Mononuclear cell (primary cell): ENCODE data around the gene TIMELESS. TPM values are rescaled to one million over a fixed set of nuclear protein-coding genes. Genes with fewer than 3 reads are reported as not detected.
"Not testable (repeated sequence)": the region's sequence is repeated elsewhere in the genome, so short reads cannot be mapped to it uniquely, and the experiment has no call there.

ENCODE experiments used
- H3K27me3 ChIP-seq: 2 replicates; pipeline ENCODE4 v1.6.0; 2011; ENCODE audit warnings: low read length, control low read depth; ENCODE audit not compliant: insufficient read depth
- H3K4me1 ChIP-seq: 2 replicates; pipeline ENCODE4 v1.5.1; 2011; ENCODE audit warnings: mild to moderate bottlenecking, low read length, control low read depth; ENCODE audit not compliant: insufficient read depth
- H3K4me3 ChIP-seq: 2 replicates; pipeline ENCODE4 v1.5.1; 2011; ENCODE audit warnings: mild to moderate bottlenecking, low read length, moderate library complexity
- H3K9me3 ChIP-seq: 2 replicates; pipeline ENCODE4 v1.5.1; 2011; ENCODE audit warnings: low read depth, mild to moderate bottlenecking, control low read depth, low read length
- total RNA-seq: library from RNA; depleted of rRNA; stranded (reverse); fragments of >200 nt; gene quantifications from one replicate; pipeline ENCODE4 v1.2.3, GENCODE V29; 2012

TIMELESS gene
- total RNA-seq, 1 donor, result 1.3 TPM

- not testable (repeated sequence) for H3K4me3 ChIP-seq
Observed at GRCh38 chr12:56401125-56401524, 48.1 kb downstream of the TIMELESS start.

GRCh38 chr12:56399466-56399865, 49.8 kb downstream of the TIMELESS start:
- H3K4me1 ChIP-seq, H3K27me3 ChIP-seq, H3K9me3 ChIP-seq, H3K4me3 ChIP-seq: not testable (repeated sequence)

More at GRCh38 chr12:56401125-56401524, 48.1 kb downstream of the TIMELESS start:
- H3K9me3 ChIP-seq, H3K4me1 ChIP-seq, H3K27me3 ChIP-seq: not testable (repeated sequence)

GRCh38 chr12:56398324-56398723, 50.9 kb downstream of the TIMELESS start:
- H3K27me3 ChIP-seq, result no peaks in the 10 kb centered on the region
- H3K9me3 ChIP-seq, result no peaks in the 10 kb centered on the region
- H3K4me1 ChIP-seq, result no peaks in the 10 kb centered on the region
- no peak overlapping the region for H3K4me3 ChIP-seq

- Histone ChIP-seq H3K9me3 (no peaks in the 10 kb centered on the region), H3K4me3 (no peak overlapping the region), H3K27me3 (no peaks in the 10 kb centered on the region), H3K4me1 (no peaks in the 10 kb centered on the region)
Observed at GRCh38 chr12:56392331-56392730, 56.9 kb downstream of the TIMELESS start.

GRCh38 chr12:56391721-56392120, 57.5 kb downstream of the TIMELESS start:
- no peaks in the 10 kb centered on the region for H3K9me3 ChIP-seq
- H3K4me1 ChIP-seq, result no peaks in the 10 kb centered on the region
- no peaks in the 10 kb centered on the region for H3K27me3 ChIP-seq
- no peak overlapping the region for H3K4me3 ChIP-seq

- Histone ChIP-seq H3K4me3 (no peak overlapping the region), H3K9me3 (no peaks in the 10 kb centered on the region), H3K27me3 (no peaks in the 10 kb centered on the region), H3K4me1 (no peaks in the 10 kb centered on the region)
Observed at GRCh38 chr12:56389412-56389811, 59.8 kb downstream of the TIMELESS start.

GRCh38 chr12:56387152-56387736, 62.0 kb downstream of the TIMELESS start:
- Histone ChIP-seq H3K27me3 (no peaks in the 10 kb centered on the region), H3K9me3 (no peaks in the 10 kb centered on the region), H3K4me3 (no peak overlapping the region), H3K4me1 (no peaks in the 10 kb centered on the region)

- H3K4me3 ChIP-seq, result no peak overlapping the region
- no peaks in the 10 kb centered on the region for H3K27me3 ChIP-seq
- H3K9me3 ChIP-seq, result no peaks in the 10 kb centered on the region
- H3K4me1 ChIP-seq, result no peaks in the 10 kb centered on the region
Observed at GRCh38 chr12:56385873-56386272, 63.4 kb downstream of the TIMELESS start.

- H3K4me1 ChIP-seq, result no peaks in the 10 kb centered on the region
- no peak overlapping the region for H3K4me3 ChIP-seq
- H3K9me3 ChIP-seq, result no peaks in the 10 kb centered on the region
- no peaks in the 10 kb centered on the region for H3K27me3 ChIP-seq
Observed at GRCh38 chr12:56382611-56383010, 66.6 kb downstream of the TIMELESS start.

GRCh38 chr12:56377989-56378316, 71.3 kb downstream of the TIMELESS start:
- Histone ChIP-seq H3K9me3 (no peaks in the 10 kb centered on the region), H3K27me3 (no peaks in the 10 kb centered on the region), H3K4me1 (peaks cover 35% of the 10 kb centered on the region), H3K4me3 (no peak overlapping the region)

GRCh38 chr12:56377310-56377988, 71.8 kb downstream of the TIMELESS start:
- Histone ChIP-seq H3K9me3 (no peaks in the 10 kb centered on the region), H3K27me3 (no peaks in the 10 kb centered on the region), H3K4me3 (no peak overlapping the region), H3K4me1 (peaks cover 35% of the 10 kb centered on the region)

GRCh38 chr12:56375598-56376434, 73.4 kb downstream of the TIMELESS start:
- H3K27me3 ChIP-seq, result no peaks in the 10 kb centered on the region
- peaks cover 35% of the 10 kb centered on the region for H3K4me1 ChIP-seq
- H3K4me3 ChIP-seq, result no peak overlapping the region
- no peaks in the 10 kb centered on the region for H3K9me3 ChIP-seq

GRCh38 chr12:56374726-56375597, 74.3 kb downstream of the TIMELESS start:
- Histone ChIP-seq H3K4me3 (no peak overlapping the region), H3K27me3 (no peaks in the 10 kb centered on the region), H3K4me1 (peaks cover 35% of the 10 kb centered on the region), H3K9me3 (no peaks in the 10 kb centered on the region)

GRCh38 chr12:56373515-56373914, 75.7 kb downstream of the TIMELESS start:
- H3K4me3 ChIP-seq, result no peak overlapping the region
- H3K4me1 ChIP-seq, result peaks cover 35% of the 10 kb centered on the region
- H3K27me3 ChIP-seq, result no peaks in the 10 kb centered on the region
- no peaks in the 10 kb centered on the region for H3K9me3 ChIP-seq

- Histone ChIP-seq H3K4me1 (no peaks in the 10 kb centered on the region), H3K4me3 (no peak overlapping the region), H3K27me3 (no peaks in the 10 kb centered on the region), H3K9me3 (no peaks in the 10 kb centered on the region)
Observed at GRCh38 chr12:56366948-56367347, 82.3 kb downstream of the TIMELESS start.
